ENCODE measurements around the gene OPALIN. TPM values are rescaled to one million over a fixed set of nuclear protein-coding genes. Genes with fewer than 3 reads are reported as not detected.

OPALIN gene
- total and polyA plus RNA-seq, 2 donors (not counting 1 experiment from before 2014, with no cell fraction given), result not detected

DNA sequence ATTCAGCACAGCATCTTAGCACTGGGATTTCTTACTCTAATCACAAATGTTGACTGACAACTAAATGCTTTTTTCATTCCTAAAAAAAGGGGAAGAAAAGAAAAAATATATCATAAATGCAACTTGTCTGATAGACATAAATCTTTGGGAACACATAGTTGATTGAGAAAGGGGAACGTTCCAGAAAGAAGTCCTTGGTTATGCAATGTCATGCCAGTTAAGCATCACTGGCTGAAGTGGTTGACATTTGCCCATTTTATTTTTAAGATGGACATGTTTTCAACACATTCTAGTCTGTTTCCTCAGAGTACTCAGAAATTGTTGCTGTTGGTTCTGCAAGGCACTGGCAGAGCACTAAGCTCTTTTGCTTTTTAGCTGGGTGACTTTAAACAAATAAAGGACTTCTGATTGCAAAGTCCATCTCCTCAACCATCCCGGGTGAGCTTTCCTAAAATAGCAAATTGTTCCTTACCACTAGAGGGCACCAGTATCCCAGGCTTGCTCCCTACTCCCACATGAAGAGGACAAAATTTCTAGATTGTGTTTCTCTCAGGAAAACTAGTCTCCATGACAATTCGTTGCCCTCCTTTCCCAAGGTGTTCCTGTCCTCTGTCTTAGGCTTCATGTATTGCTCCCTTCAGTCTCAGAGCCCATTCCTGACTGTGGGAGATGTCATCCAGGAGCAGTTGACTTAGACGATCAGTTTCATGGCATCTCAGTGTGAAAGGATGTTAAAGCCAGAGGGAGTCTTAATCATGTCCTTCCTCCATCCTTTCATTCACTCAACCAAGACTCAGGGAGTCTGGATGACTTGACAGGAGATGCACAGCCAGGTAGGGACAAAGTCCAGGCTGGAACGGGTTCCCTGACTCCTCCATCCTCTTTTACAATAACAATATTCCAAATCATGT, 23.9 kb downstream of the OPALIN start:
- Histone ChIP-seq H3K4me1 (ENCODE audit: control insufficient read depth in 2 of 2, insufficient read depth in 2 of 2, low read length in 2 of 2) (peaks cover 0 to 3% of the 10 kb centered on the region in 2 donors), H3K27ac (ENCODE audit: low read length in 2 of 2) (no peak overlapping the region), H3K9me3 (ENCODE audit: control extremely low read depth in 1 of 3, control insufficient read depth in 2 of 3, insufficient read depth in 1 of 3, low read length in 2 of 3) (no peaks in the 10 kb centered on the region), H3K36me3 (replicated peaks in 1 of 2; ENCODE audit: control extremely low read depth in 1 of 2, control insufficient read depth in 1 of 2, extremely low read depth in 1 of 2, insufficient read depth in 2 of 2, low read length in 1 of 2) (no peaks in the 10 kb centered on the region), H3K79me2 (ENCODE audit: control insufficient read depth, insufficient read depth, low read length) (no peaks in the 10 kb centered on the region), H3K27me3 (replicated peaks in 1 of 4; ENCODE audit: control extremely low read depth in 1 of 4, control insufficient read depth in 3 of 4, insufficient read depth in 4 of 4, low read length in 3 of 4) (no peaks in the 10 kb centered on the region), H3K4me2 (replicated peaks; ENCODE audit: low read depth, low read length, poor library complexity, severe bottlenecking) (no peak overlapping the region), H3K9ac (ENCODE audit: low read length) (no peak overlapping the region), H2AFZ (ENCODE audit: insufficient read depth, low read depth, low read length, poor library complexity, severe bottlenecking) (no peak overlapping the region), H3K4me3 (ENCODE audit: control extremely low read depth in 1 of 5, extremely low read depth in 1 of 5, insufficient read depth in 1 of 5, low read depth in 2 of 5, low read length in 4 of 5) (no peak overlapping the region), H4K20me1 (ENCODE audit: control insufficient read depth, insufficient read depth, low read length, poor library complexity, severe bottlenecking) (no peaks in the 10 kb centered on the region)
- no peak for ATAC-seq (ENCODE audit: low read depth)
- ChIA-PET CTCF (interaction anchor here (0.7 to 9.3 kb wide), 13 partner anchors 9 to 109 kb away, joined by 3 to 107 read pairs (median 3); no protein-coding TSS in a partner anchor), POLR2A (no interaction called here)
- TF ChIP-seq, protein P1, sequence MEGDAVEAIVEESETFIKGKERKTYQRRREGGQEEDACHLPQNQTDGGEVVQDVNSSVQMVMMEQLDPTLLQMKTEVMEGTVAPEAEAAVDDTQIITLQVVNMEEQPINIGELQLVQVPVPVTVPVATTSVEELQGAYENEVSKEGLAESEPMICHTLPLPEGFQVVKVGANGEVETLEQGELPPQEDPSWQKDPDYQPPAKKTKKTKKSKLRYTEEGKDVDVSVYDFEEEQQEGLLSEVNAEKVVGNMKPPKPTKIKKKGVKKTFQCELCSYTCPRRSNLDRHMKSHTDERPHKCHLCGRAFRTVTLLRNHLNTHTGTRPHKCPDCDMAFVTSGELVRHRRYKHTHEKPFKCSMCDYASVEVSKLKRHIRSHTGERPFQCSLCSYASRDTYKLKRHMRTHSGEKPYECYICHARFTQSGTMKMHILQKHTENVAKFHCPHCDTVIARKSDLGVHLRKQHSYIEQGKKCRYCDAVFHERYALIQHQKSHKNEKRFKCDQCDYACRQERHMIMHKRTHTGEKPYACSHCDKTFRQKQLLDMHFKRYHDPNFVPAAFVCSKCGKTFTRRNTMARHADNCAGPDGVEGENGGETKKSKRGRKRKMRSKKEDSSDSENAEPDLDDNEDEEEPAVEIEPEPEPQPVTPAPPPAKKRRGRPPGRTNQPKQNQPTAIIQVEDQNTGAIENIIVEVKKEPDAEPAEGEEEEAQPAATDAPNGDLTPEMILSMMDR (IDR thresholded peaks at IDR 0.05), result peak; percentile 44
- no peak for TF ChIP-seq EZH2 (IDR thresholded peaks at IDR 0.05; ENCODE audit: borderline replicate concordance, insufficient read depth, low read depth, low read length, poor library complexity, severe bottlenecking)
- Mint-ChIP-seq H3K27ac (no peak overlapping the region), H3K9me3 (ENCODE audit: insufficient read depth) (no peaks in the 10 kb centered on the region), H3K4me3 (no peak overlapping the region), H3K27me3 (peaks cover 15% of the 10 kb centered on the region), H3K4me1 (peaks cover 7% of the 10 kb centered on the region)
- 44% methylated on average over 3 of the region's 5 CpGs for WGBS (ENCODE audit: insufficient coverage)
- peak; percentile 32 for DNase-seq
- intact Hi-C loops (cut with micrococcal nuclease), result no loop called here

DNA sequence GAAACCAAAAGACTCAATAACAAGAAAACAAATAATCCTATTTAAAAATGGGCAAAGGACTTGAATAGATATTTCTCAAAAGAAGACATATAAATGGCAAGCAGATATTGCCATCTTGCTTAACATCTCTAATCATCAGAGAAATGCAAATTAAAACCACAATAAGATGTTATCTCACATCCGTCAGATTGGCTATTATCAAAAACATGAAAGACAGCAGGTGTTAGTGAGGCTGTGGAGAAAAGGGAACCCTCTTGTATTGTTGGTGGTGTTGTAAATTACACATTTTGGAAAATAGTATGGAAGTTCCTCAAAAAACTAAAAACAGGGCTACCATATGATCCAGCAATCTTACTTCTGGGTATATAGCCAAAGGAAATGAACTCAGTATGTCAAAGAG, 25.7 kb downstream of the OPALIN start:
- peaks cover 19% of the 10 kb centered on the region for H3K27me3 Mint-ChIP-seq

More for the DNA sequence above, 25.7 kb downstream of the OPALIN start:
- no peaks in the 10 kb centered on the region for H3K36me3 ChIP-seq (replicated peaks in 1 of 2; ENCODE audit: control extremely low read depth in 1 of 2, control insufficient read depth in 1 of 2, extremely low read depth in 1 of 2, insufficient read depth in 2 of 2, low read length in 1 of 2)
- ChIA-PET CTCF (interaction anchor here (1.2 to 9.3 kb wide), 4 partner anchors 15 to 107 kb away, joined by 3 to 107 read pairs (median 4); no protein-coding TSS in a partner anchor), POLR2A (no interaction called here)
- no peaks in the 10 kb centered on the region for H3K9me3 ChIP-seq (ENCODE audit: control extremely low read depth in 1 of 3, control insufficient read depth in 2 of 3, insufficient read depth in 1 of 3, low read length in 2 of 3)
- H3K9ac ChIP-seq (ENCODE audit: low read length), result no peak overlapping the region
- no peaks in the 10 kb centered on the region for H3K27me3 ChIP-seq (replicated peaks in 1 of 4; ENCODE audit: control extremely low read depth in 1 of 4, control insufficient read depth in 3 of 4, insufficient read depth in 4 of 4, low read length in 3 of 4)
- DNase-seq (no peak), ATAC-seq (ENCODE audit: low read depth) (no peak)
- TF ChIP-seq, protein P1 (IDR thresholded peaks at IDR 0.05), result no peak
- no peak for TF ChIP-seq EZH2 (IDR thresholded peaks at IDR 0.05; ENCODE audit: borderline replicate concordance, insufficient read depth, low read depth, low read length, poor library complexity, severe bottlenecking)
- Mint-ChIP-seq H3K27ac (no peak overlapping the region), H3K9me3 (ENCODE audit: insufficient read depth) (no peaks in the 10 kb centered on the region), H3K4me1 (peaks cover 7% of the 10 kb centered on the region), H3K4me3 (no peak overlapping the region)
- H3K4me3 ChIP-seq (ENCODE audit: control extremely low read depth in 1 of 5, extremely low read depth in 1 of 5, insufficient read depth in 1 of 5, low read depth in 2 of 5, low read length in 4 of 5), result no peak overlapping the region
- intact Hi-C loops (cut with micrococcal nuclease), result no loop called here
- no peak overlapping the region for H2AFZ ChIP-seq (ENCODE audit: insufficient read depth, low read depth, low read length, poor library complexity, severe bottlenecking)
- peaks cover 0 to 3% of the 10 kb centered on the region in 2 donors for H3K4me1 ChIP-seq (ENCODE audit: control insufficient read depth in 2 of 2, insufficient read depth in 2 of 2, low read length in 2 of 2)
- H3K4me2 ChIP-seq (replicated peaks; ENCODE audit: low read depth, low read length, poor library complexity, severe bottlenecking), result no peak overlapping the region
- H4K20me1 ChIP-seq (ENCODE audit: control insufficient read depth, insufficient read depth, low read length, poor library complexity, severe bottlenecking), result no peaks in the 10 kb centered on the region
- WGBS (ENCODE audit: insufficient coverage), result no CpG with 5 or more reads among the region's 1 CpG
- H3K79me2 ChIP-seq (ENCODE audit: control insufficient read depth, insufficient read depth, low read length), result no peaks in the 10 kb centered on the region
- no peak overlapping the region for H3K27ac ChIP-seq (ENCODE audit: low read length in 2 of 2)
